ENCODE data around the gene HDGFL3. TPM values are rescaled to one million over a fixed set of nuclear protein-coding genes. Genes with fewer than 3 reads are reported as not detected.

The HDGFL3 gene
- total and polyA plus RNA-seq, 10 of the 15 experiments (the other 5 are each of a cell fraction or from before 2014, with no cell fraction given): 5.6 to 40.6 (median 15.8) TPM

GRCh38 chr15:83114856-83115255 lies 92.8 kb downstream of the HDGFL3 start:
- ChIA-PET SMC1A (ENCODE audit: uncharacterized antibody, unreplicated experiment) (no interaction called here), POLR2A (interaction anchor here (1.1 kb wide), 1 partner anchor 11 kb away, joined by 3 read pairs; no protein-coding TSS in a partner anchor), RAD21 (ENCODE audit: unreplicated experiment) (no interaction called here), CTCF (no interaction called here)
- no peak for ATAC-seq
- H3K4me1 ChIP-seq (ENCODE audit: control insufficient read depth, insufficient read depth, low read length): peaks cover 13% of the 10 kb centered on the region
- WGBS (ENCODE audit: insufficient coverage, insufficient replicate concordance, low lambda C conversion rate, missing lambda C conversion rate): 80% methylated on average over 4 of the region's 6 CpGs
- no peaks in the 10 kb centered on the region for H4K20me1 ChIP-seq (ENCODE audit: control insufficient read depth, insufficient read depth)
- H3K9me3 ChIP-seq (replicated peaks; ENCODE audit: control insufficient read depth, insufficient read depth, low read length): no peaks in the 10 kb centered on the region
- intact Hi-C loops (cut with micrococcal nuclease; ENCODE audit: unreplicated experiment): loop anchor here (5.0 kb wide), 1 partner anchor 82 kb away; no protein-coding TSS in a partner anchor
- no peak for DNase-seq (ENCODE audit: low read depth, low spot score)
- FAIRE-seq: no peak
- TF ChIP-seq, protein P1, sequence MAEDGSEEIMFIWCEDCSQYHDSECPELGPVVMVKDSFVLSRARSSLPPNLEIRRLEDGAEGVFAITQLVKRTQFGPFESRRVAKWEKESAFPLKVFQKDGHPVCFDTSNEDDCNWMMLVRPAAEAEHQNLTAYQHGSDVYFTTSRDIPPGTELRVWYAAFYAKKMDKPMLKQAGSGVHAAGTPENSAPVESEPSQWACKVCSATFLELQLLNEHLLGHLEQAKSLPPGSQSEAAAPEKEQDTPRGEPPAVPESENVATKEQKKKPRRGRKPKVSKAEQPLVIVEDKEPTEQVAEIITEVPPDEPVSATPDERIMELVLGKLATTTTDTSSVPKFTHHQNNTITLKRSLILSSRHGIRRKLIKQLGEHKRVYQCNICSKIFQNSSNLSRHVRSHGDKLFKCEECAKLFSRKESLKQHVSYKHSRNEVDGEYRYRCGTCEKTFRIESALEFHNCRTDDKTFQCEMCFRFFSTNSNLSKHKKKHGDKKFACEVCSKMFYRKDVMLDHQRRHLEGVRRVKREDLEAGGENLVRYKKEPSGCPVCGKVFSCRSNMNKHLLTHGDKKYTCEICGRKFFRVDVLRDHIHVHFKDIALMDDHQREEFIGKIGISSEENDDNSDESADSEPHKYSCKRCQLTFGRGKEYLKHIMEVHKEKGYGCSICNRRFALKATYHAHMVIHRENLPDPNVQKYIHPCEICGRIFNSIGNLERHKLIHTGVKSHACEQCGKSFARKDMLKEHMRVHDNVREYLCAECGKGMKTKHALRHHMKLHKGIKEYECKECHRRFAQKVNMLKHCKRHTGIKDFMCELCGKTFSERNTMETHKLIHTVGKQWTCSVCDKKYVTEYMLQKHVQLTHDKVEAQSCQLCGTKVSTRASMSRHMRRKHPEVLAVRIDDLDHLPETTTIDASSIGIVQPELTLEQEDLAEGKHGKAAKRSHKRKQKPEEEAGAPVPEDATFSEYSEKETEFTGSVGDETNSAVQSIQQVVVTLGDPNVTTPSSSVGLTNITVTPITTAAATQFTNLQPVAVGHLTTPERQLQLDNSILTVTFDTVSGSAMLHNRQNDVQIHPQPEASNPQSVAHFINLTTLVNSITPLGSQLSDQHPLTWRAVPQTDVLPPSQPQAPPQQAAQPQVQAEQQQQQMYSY (CRISPR knock-in tag; IDR thresholded peaks at IDR 0.05): no peak
- no peak for TF ChIP-seq PAX8 (IDR thresholded peaks at IDR 0.05)
- TF ChIP-seq ASH2L (IDR thresholded peaks at IDR 0.05; ENCODE audit: borderline replicate concordance, low read depth): no peak
- no peak for TF ChIP-seq IRF4 (IDR thresholded peaks at IDR 0.05; ENCODE audit: low read depth, low read length)
- H3K36me3 ChIP-seq (ENCODE audit: control insufficient read depth in 2 of 2, insufficient read depth in 2 of 2, low read length in 1 of 2): peaks cover 0 to 1% of the 10 kb centered on the region in 2 experiments; a peak in 2 of 4 replicates
- in situ Hi-C loops (cut with MboI): loop anchor here (5.0 kb wide), 1 partner anchor 47 kb away; no protein-coding TSS in a partner anchor
- no peak overlapping the region for H3K27ac ChIP-seq (ENCODE audit: control insufficient read depth, insufficient read depth)
- no peaks in the 10 kb centered on the region for H3K27me3 ChIP-seq (replicated peaks in 1 of 2; ENCODE audit: control insufficient read depth in 2 of 2, insufficient read depth in 2 of 2, low read length in 1 of 2)
- no peak overlapping the region for H3K4me2 ChIP-seq (ENCODE audit: control insufficient read depth, insufficient read depth)
- no TSS peak for BruUV-seq (replicated peaks)
- no peak overlapping the region for H3K4me3 ChIP-seq
- no peak overlapping the region for H2AFZ ChIP-seq (ENCODE audit: control insufficient read depth, low read depth, low read length)
- H3K9ac ChIP-seq (ENCODE audit: control insufficient read depth, insufficient read depth, low read length): no peak overlapping the region
- no peaks in the 10 kb centered on the region for H3K79me2 ChIP-seq (ENCODE audit: control insufficient read depth, insufficient read depth, low read length)
